DLD1 (cell line): ENCODE data around the gene PLA2G4E.

ENCODE experiments used
- in situ Hi-C: cut with HindIII; loops from 2 replicates; pipeline ENCODE4 v1.10.0; 2017; ENCODE audit warnings: low sequenced_read_pairs

PLA2G4E gene

GRCh38 chr15:42020713-42021273 is at the start of gene PLA2G4E:
PLA2G4E (minus strand) TSS chr15:42021042; CDS start chr15:42021030, 12 bp downstream.
- in situ Hi-C loops, result no loop called here

- in situ Hi-C loops, result no loop called here
Observed at GRCh38 chr15:42070279-42070975, 49.6 kb upstream of the PLA2G4E start.

GRCh38 chr15:42069496-42070278 is 48.8 kb upstream of the PLA2G4E start:
- in situ Hi-C loops, result no loop called here

GRCh38 chr15:42069025-42069424 is 48.2 kb upstream of the PLA2G4E start:
- in situ Hi-C loops, result no loop called here

- in situ Hi-C loops, result no loop called here
Observed at GRCh38 chr15:42068601-42069000, 47.8 kb upstream of the PLA2G4E start.

- in situ Hi-C loops, result no loop called here
Observed at GRCh38 chr15:42066764-42067415, 46.0 kb upstream of the PLA2G4E start.

GRCh38 chr15:42065468-42065867 is 44.6 kb upstream of the PLA2G4E start:
- in situ Hi-C loops, result no loop called here

- in situ Hi-C loops, result no loop called here
Observed at GRCh38 chr15:42065033-42065432, 44.2 kb upstream of the PLA2G4E start.

- in situ Hi-C loops, result no loop called here
Observed at GRCh38 chr15:42064271-42064670, 43.4 kb upstream of the PLA2G4E start.

GRCh38 chr15:42063122-42063848 is 42.4 kb upstream of the PLA2G4E start:
- in situ Hi-C loops, result no loop called here

GRCh38 chr15:42062284-42062806 is 41.5 kb upstream of the PLA2G4E start:
- in situ Hi-C loops, result no loop called here

- in situ Hi-C loops, result no loop called here
Observed at GRCh38 chr15:42060797-42061196, 40.0 kb upstream of the PLA2G4E start.

GRCh38 chr15:42060477-42060763 is 39.6 kb upstream of the PLA2G4E start:
- in situ Hi-C loops, result no loop called here

- in situ Hi-C loops, result no loop called here
Observed at GRCh38 chr15:42059661-42060476, 39.0 kb upstream of the PLA2G4E start.

GRCh38 chr15:42058791-42059190 is 37.9 kb upstream of the PLA2G4E start:
- in situ Hi-C loops, result no loop called here

- in situ Hi-C loops, result no loop called here
Observed at GRCh38 chr15:42057799-42058646, 37.2 kb upstream of the PLA2G4E start.

GRCh38 chr15:42056934-42057798 is 36.3 kb upstream of the PLA2G4E start:
- in situ Hi-C loops, result no loop called here

- in situ Hi-C loops, result loop anchor here (5.0 kb wide), 1 partner anchor 47 kb away; no protein-coding TSS in a partner anchor
Observed at GRCh38 chr15:42053914-42054313, 33.1 kb upstream of the PLA2G4E start.
